Gastrocnemius medialis (tissue), 4 donors: Measurements from ENCODE around the gene PLEKHM2.

Experiments
- CTCF ChIP-seq, 5 experiments: fragments of 450-650 bp in 3 of 5; fragments of 200-600 bp in 2 of 5; sonication (generic) in 2 of 5; IDR thresholded peaks in 4 of 5; conservative IDR thresholded peaks in 1 of 5; 1 replicate in 4 of 5; 2 replicates in 1 of 5; pipeline ENCODE4 v1.5.1; 2016 to 2019; ENCODE audit warnings: antibody characterized with exemption in 5 of 5, mild to moderate bottlenecking in 3 of 5, moderate library complexity in 3 of 5
- POLR2A ChIP-seq, 2 donors: fragments of 450-650 bp; IDR thresholded peaks; one replicate each; pipeline ENCODE4 v1.6.1; 2017; ENCODE audit warnings: antibody characterized with exemption in 2 of 2, mild to moderate bottlenecking in 2 of 2, moderate library complexity in 2 of 2

DNA sequence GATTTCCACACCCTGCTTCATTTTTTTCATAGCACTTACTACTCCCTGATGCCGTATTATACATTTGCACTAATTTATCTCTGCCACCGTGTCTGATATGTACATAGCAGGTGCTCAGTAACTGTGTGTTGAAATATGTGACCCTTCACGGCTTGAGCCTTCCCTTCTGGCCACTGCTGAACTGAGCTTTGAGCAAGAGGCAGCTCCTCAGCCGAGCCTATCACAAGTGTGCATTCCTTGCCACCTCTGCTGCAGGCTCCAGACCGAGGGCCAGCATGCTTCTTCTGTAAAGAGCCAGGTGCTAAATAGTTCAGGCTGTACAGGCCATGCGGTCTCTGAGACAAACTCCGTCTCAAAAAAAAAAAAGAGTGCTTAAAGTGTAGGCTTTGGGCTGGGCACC is 22.6 kb downstream of the PLEKHM2 start:
- TF ChIP-seq POLR2A (IDR thresholded peaks at IDR 0.05) (no peak), CTCF (IDR thresholded peaks at IDR 0.05 in 4 of 5, conservative IDR thresholded peaks at IDR 0.05 in 1 of 5) (no peak)
